MM.1S (cell line): ENCODE data around the gene ACRBP.

ENCODE experiments used
- DNase-seq: peaks from one replicate; pipeline ENCODE4 v3.0.0-alpha.2; 2015
- H2AFZ ChIP-seq: fragments of 300-600 bp; sonication (generic); 2 replicates; pipeline ENCODE4 v1.6.0; 2016; ENCODE audit warnings: antibody characterized with exemption, low read length
- H3F3A ChIP-seq: fragments of 300-600 bp; sonication (generic); 2 replicates; pipeline ENCODE4 v1.6.1; 2016; ENCODE audit warnings: mild to moderate bottlenecking, antibody characterized with exemption, low read length, moderate library complexity, mixed read lengths; ENCODE audit not compliant: insufficient read depth
- H3K27ac ChIP-seq: fragments of 300-600 bp; sonication (generic); 2 replicates; pipeline ENCODE4 v1.5.1; 2016; ENCODE audit warnings: mild to moderate bottlenecking, low read length
- H3K27me3 ChIP-seq: fragments of 300-600 bp; sonication (generic); replicated peaks from 2 replicates; pipeline ENCODE4 v1.6.0; 2016; ENCODE audit warnings: low read length; ENCODE audit not compliant: insufficient read depth
- H3K36me3 ChIP-seq: fragments of 300-600 bp; sonication (generic); replicated peaks from 2 replicates; pipeline ENCODE4 v1.6.1; 2016; ENCODE audit warnings: mild to moderate bottlenecking, low read length, mixed read lengths; ENCODE audit not compliant: insufficient read depth
- H3K4me1 ChIP-seq: fragments of 300-600 bp; sonication (generic); 2 replicates; pipeline ENCODE4 v1.6.1; 2016; ENCODE audit warnings: low read length, mixed read lengths
- H3K4me2 ChIP-seq: fragments of 300-600 bp; sonication (generic); 2 replicates; pipeline ENCODE4 v1.6.0; 2016; ENCODE audit warnings: low read depth, low read length
- H3K4me3 ChIP-seq: fragments of 300-600 bp; sonication (generic); 2 replicates; pipeline ENCODE4 v1.5.1; 2016; ENCODE audit warnings: low read length, mixed read lengths
- H3K79me2 ChIP-seq: fragments of 300-600 bp; sonication (generic); 2 replicates; pipeline ENCODE4 v1.6.1; 2016; ENCODE audit warnings: mixed run types, low read length, mixed read lengths
- H3K9ac ChIP-seq: fragments of 300-600 bp; sonication (generic); 2 replicates; pipeline ENCODE4 v1.6.1; 2016; ENCODE audit warnings: low read length, mixed read lengths
- H3K9me2 ChIP-seq: fragments of 300-600 bp; sonication (generic); replicated peaks from 2 replicates; pipeline ENCODE4 v1.6.1; 2016; ENCODE audit warnings: mild to moderate bottlenecking, low read length, mixed read lengths; ENCODE audit not compliant: insufficient read depth
- H3K9me3 ChIP-seq: fragments of 300-600 bp; sonication (generic); replicated peaks from 2 replicates; pipeline ENCODE4 v1.6.1; 2016; ENCODE audit warnings: mild to moderate bottlenecking, low read length, mixed read lengths; ENCODE audit not compliant: insufficient read depth
- H4K20me1 ChIP-seq: fragments of 300-600 bp; sonication (generic); 2 replicates; pipeline ENCODE4 v1.6.1; 2016; ENCODE audit warnings: mild to moderate bottlenecking, low read length, moderate library complexity, mixed read lengths; ENCODE audit not compliant: insufficient read depth
- EZH2 ChIP-seq: fragments of 300-600 bp; sonication (generic); optimal IDR thresholded peaks from 2 replicates; pipeline ENCODE3; 2017; ENCODE audit warnings: low read depth, mild to moderate bottlenecking, antibody characterized with exemption, low read length, mixed read lengths
- EZH2phosphoT487 ChIP-seq: fragments of 300-600 bp; sonication (generic); IDR thresholded peaks from 2 replicates; pipeline ENCODE4 v1.6.1; 2018; ENCODE audit warnings: antibody characterized with exemption, low read length
- TF ChIP-seq, protein P1 (sequence below): fragments of 300-600 bp; sonication (generic); IDR thresholded peaks from 2 replicates; pipeline ENCODE4 v1.5.1; 2016; ENCODE audit warnings: antibody characterized with exemption, low read length, mixed read lengths

ACRBP gene

GRCh38 chr12:6635856-6636531, 11.2 kb downstream of the ACRBP start, which contains the start of gene LPAR5:
Gene LPAR5 (minus strand): TSS chr12:6635959. CDS start chr12:6621248, 14,711 bp downstream.
- Histone ChIP-seq H3K4me2 (no peak within 1 kb of the TSS), H3K4me1 (peaks cover 4% of the 10 kb centered on the region; the same call in 1 of the 2 replicates), H3K79me2 (no peaks in the 10 kb centered on the region), H3K27me3 (peaks cover 18% of the 10 kb centered on the region; the same call in 1 of the 2 replicates), H3K36me3 (no peaks in the 10 kb centered on the region), H3K9me2 (no peaks in the 10 kb centered on the region), H2AFZ (no peak within 1 kb of the TSS), H3K9me3 (no peaks in the 10 kb centered on the region), H3K27ac (no peak within 1 kb of the TSS), H3K4me3 (no peak within 1 kb of the TSS), H3F3A (no peaks in the 10 kb centered on the region), H3K9ac (no peak within 1 kb of the TSS), H4K20me1 (no peaks in the 10 kb centered on the region)
- no peak for DNase-seq
- no peak for TF ChIP-seq EZH2
- TF ChIP-seq, protein P1, sequence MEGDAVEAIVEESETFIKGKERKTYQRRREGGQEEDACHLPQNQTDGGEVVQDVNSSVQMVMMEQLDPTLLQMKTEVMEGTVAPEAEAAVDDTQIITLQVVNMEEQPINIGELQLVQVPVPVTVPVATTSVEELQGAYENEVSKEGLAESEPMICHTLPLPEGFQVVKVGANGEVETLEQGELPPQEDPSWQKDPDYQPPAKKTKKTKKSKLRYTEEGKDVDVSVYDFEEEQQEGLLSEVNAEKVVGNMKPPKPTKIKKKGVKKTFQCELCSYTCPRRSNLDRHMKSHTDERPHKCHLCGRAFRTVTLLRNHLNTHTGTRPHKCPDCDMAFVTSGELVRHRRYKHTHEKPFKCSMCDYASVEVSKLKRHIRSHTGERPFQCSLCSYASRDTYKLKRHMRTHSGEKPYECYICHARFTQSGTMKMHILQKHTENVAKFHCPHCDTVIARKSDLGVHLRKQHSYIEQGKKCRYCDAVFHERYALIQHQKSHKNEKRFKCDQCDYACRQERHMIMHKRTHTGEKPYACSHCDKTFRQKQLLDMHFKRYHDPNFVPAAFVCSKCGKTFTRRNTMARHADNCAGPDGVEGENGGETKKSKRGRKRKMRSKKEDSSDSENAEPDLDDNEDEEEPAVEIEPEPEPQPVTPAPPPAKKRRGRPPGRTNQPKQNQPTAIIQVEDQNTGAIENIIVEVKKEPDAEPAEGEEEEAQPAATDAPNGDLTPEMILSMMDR = no peak
- no peak for TF ChIP-seq EZH2phosphoT487

DNA sequence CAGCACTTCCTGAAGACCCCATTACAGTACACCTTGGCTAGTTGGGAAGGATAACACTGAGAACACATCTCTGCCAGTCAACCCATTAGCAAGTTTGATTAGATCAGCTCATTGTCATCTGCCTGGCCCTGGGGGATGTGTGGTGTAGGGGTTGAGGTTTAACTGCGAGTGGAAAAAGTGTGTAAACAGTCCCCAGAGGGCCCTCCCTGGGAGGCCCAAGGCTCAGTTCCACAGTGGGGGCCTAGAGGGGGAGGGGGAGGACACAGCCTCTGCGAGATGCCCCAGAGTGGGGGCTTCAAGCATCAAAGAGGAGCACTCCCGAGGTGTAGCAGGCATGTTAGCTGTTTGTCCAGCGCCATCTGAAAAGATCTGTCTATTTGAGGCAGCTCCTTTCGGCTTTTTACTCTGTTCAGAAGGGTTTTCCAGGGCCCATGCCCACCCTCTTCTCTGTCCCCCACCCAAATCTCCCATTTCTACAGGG, 11.8 kb downstream of the ACRBP start:
- no peak for DNase-seq
- H3K4me3 ChIP-seq = no peak overlapping the region
- H2AFZ ChIP-seq = no peak overlapping the region

DNA sequence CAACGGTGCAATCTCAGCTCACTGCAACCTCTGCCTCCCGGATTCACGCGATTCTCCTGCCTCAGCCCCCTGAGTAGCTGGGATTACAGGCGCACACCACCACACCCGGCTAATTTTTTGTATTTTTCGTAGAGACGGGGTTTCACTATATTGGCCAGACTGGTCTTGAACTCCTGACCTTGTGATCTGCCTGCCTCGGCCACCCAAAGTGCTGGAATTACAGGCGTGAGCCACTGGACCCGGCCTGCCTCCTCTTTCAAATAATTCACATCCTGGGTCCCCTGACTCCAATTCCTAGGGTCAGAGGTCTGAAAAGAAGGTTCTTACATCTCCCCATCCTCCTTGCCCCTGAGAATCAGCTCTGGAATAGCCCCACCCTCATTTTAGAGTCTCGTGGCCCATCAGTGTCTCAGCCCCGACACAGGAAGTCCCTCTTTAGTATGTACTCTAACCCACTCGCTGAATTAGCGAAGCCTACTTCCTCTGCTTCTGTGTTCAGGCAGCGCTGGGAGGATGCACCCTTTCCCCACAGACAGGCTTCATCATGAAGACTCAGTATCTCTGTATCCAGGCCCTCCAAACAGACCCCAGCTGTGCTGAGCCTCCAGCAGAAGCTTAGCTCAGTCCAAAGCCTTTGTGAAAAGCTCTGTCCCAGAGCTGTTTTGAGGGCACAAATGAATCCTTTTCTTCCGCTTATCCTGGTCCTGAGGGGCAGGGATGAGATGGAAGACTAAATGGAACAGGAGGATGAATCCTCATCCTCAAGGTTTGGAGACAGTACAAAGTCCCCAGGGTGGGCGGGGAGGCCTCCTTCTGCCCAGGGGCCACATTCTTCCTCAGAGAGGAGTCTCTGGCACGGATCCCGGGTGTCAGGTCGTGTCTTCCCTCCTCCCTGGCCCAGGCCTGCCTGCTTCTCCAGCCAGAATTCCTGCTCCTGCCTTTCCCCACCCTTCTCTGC, 14.9 kb downstream of the ACRBP start:
- Histone ChIP-seq H4K20me1 (no peaks in the 10 kb centered on the region), H2AFZ (no peak overlapping the region), H3K79me2 (no peaks in the 10 kb centered on the region), H3K27me3 (no peaks in the 10 kb centered on the region; the same call in 1 of the 2 replicates), H3K4me2 (no peak overlapping the region), H3K27ac (no peak overlapping the region), H3K9ac (no peak overlapping the region), H3K4me3 (no peak overlapping the region), H3K4me1 (peaks cover 4% of the 10 kb centered on the region; the same call in 1 of the 2 replicates), H3K9me3 (no peaks in the 10 kb centered on the region), H3K36me3 (no peaks in the 10 kb centered on the region), H3K9me2 (no peaks in the 10 kb centered on the region), H3F3A (no peaks in the 10 kb centered on the region)
- DNase-seq = no peak
- TF ChIP-seq EZH2 = no peak
- TF ChIP-seq, protein P1 = no peak
- TF ChIP-seq EZH2phosphoT487 = no peak

More for the DNA sequence above, 11.8 kb downstream of the ACRBP start:
- Histone ChIP-seq H3K9me3 (no peaks in the 10 kb centered on the region), H3K79me2 (no peaks in the 10 kb centered on the region), H3K4me2 (no peak overlapping the region), H3K27me3 (peaks cover 12% of the 10 kb centered on the region; the same call in 1 of the 2 replicates), H3K9ac (no peak overlapping the region), H3K9me2 (no peaks in the 10 kb centered on the region), H3K4me1 (peaks cover 4% of the 10 kb centered on the region; the same call in 1 of the 2 replicates), H3F3A (no peaks in the 10 kb centered on the region), H3K27ac (no peak overlapping the region), H4K20me1 (no peaks in the 10 kb centered on the region), H3K36me3 (no peaks in the 10 kb centered on the region)
- TF ChIP-seq EZH2 (no peak), EZH2phosphoT487 (no peak)
- TF ChIP-seq, protein P1 = no peak
